GM12891 (cell line): Measurements from ENCODE around the gene MYORG.

ENCODE experiments used
- POLR2A ChIP-seq: IDR thresholded peaks from 2 replicates; pipeline ENCODE4 v1.6.1; 2011; ENCODE audit warnings: low read depth, low read length, control low read depth
- POLR2AphosphoS5 ChIP-seq: IDR thresholded peaks from 2 replicates; pipeline ENCODE4 v1.6.1; 2011; ENCODE audit warnings: low read depth, low read length, control low read depth
- TAF1 ChIP-seq: IDR thresholded peaks from 2 replicates; pipeline ENCODE4 v1.6.1; 2011; ENCODE audit warnings: low read depth, low read length, control low read depth

DNA sequence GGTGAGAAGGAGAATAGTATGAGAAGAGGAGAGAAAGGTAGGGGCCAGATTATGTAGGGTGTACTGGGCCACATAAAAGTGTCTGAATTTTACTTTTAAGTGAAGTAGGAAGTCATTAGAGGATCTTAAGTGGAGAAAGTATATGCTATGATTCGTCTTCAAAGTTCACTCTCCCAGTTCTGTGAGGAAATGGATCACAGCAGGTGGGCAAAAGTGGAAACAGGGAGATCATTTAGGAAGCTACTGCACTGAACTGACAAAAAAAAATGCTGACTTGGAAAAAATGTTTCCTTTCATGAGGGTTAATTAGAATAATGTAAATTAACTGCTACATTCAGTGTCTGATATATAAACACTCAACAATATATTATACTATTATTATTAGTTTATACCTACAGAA lies 50.0 kb downstream of the MYORG start:
- no peak for TF ChIP-seq TAF1
- TF ChIP-seq POLR2A: no peak
- TF ChIP-seq POLR2AphosphoS5: no peak
